Activated CD8-positive, alpha-beta memory T cell treated with anti-CD3 and anti-CD28 coated beads for 1 hour (primary cell): ENCODE results near the gene TLE3.

ENCODE experiments used
- DNase-seq, 2 donors: peaks; one replicate each; pipeline ENCODE4 v3.0.0-alpha.2; 2020; ENCODE audit warnings: low read depth in 1 of 2; ENCODE audit errors: extremely low read depth in 1 of 2

The TLE3 gene

DNA sequence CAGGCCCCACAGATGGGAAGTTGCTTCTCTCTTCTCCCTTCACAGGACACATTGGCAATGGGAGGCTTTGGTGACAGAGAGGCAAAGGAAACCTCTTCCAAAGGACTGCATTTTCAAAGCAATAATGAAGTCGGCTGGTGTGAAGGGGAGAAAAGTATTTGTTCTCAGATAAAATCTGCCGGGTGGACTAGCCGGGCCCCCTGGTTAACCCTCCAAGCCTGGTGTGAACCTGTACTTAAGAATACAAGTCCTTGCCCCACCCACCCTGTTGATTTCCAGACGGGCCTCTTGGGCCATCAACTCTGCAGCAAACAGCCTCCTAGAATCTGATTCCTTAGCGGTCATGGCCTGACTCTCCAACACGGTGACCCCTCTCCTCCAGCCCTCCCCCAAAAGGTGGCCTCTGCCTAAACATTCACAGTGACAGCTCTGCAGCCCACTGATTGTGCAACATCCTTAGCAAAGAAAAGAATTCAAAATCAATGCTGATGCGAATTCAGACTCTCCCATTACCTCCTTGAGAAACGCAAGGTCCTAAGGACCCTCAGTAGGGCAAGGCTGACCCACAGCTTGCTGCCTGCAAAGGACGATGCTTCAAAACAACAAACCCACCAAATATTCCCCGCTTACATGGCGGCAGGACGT is 9.9 kb downstream of the TLE3 start:
- DNase-seq = no peak

DNA sequence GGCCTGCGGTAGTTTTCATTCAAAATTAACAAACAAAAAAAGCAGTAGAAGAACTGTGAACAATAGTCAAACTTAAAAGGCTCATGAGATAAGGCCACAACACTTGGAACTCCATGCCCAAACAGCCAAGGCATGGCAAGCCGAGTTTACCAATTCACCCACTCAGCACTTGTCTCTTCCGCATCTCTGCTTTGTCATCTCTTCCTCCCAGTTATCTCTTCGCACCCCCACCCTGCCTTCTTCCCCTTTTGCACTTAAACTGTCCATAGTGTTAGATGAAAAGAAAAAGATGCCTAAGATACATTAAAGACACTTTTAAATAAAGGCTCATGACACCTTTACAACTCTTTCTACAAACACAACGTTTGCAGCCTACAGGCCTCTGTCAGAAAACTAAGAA is 11.1 kb downstream of the TLE3 start:
- no peak for DNase-seq

DNA sequence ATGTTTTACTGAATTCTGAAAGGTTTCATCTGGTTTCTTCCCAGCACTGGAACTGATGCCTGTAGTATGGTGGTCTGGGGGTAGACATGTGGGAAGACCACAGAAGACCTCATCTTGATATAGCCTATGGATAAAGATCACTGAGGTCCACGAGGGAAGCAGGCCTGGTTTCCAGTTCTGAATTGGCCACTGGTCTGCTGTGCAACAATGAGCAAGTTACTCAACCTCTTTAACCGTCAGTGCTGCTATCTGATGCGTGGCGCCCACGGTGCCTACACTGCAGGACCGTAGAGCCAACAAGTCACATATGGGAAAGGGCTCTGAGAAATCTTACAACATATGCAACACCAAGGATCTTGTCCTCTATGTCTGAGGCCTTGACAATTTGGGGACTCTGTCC is 13.3 kb downstream of the TLE3 start:
- DNase-seq = no peak

DNA sequence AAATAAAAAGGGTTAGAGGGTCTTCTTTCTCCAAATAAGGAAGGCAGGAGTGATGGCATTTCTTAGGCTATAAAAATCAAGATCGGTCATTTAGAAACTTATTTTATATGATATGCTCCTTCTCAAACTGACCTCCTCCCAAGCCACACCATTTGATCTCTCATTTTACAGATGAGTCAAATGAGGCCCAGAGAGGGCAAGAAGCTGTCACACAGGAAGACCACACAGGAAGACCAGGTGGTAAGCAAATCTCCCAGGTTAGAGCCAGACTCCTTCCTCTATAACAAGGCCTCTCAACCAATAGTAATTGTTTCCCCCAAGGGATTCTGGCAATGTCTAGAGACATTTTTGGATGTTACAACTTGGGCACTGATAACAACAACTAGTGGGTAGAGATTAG is 13.8 kb downstream of the TLE3 start:
- DNase-seq = no peak

DNA sequence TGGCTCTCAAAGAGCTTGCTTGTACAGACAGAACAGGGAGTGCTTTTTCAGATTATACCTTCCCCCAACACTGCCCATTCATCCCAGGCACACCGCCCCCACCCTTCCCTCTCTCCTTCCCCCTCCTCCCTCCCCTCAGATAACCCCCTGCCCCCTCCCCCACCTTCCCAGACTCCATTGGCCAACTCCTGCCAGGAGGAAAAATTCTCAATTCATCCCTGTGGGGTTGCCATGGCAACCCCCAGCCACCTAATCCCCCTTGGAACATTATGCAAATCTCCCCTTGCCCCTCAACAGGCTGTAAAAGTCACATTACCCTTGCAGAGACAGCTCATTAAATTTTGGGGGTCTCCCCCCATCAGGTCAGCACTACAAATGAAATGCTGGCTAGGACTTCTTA is 14.3 kb downstream of the TLE3 start:
- DNase-seq = no peak

DNA sequence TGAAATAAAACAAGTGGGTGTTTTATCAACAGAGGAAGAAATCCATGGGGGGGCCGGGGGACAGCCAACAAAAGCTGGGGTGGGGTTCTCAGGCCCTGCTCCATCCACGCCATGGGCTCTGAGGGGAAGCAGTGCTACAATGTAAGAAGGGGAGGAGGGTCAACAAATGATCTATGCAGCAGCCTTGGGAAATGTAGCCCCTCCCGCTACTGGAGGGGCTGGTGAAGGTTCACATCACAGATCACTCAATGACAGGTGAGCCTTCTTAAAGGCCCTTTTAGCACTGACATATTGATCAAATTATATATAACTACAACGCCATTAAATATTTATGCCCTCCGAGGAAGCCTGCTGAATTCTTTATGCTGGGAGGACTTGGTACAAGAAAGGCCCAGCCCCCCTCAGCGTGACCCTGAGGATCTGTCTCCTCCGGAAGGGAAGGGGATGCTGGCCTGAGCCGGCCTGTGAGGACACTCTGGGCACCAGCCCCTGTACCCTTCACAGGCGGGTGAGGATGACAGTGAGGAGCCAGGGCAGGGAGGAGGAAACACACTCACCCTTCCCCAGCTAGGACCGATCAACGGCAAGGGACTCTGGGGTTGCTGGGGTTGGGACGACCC is 15.3 kb downstream of the TLE3 start:
- DNase-seq = no peak

DNA sequence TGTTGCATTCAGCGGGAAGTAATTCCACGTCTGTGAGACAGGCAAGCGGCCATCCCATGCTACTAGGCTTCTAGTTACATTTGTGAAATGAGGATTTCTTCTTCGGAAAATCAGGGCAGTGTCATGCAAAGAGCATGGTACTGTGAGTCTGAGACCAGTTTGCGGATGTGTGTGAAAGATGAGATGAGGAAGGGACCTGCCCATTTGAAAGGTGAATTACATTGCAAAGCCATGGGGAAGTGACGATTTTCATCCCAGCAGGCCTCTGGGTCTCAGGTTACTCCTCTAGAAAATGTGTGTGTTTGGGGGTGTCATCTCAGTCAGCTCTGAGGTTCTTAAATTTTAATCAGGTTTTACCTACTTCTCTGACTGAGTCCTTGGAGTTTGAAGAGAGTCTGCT is 16.1 kb downstream of the TLE3 start:
- no peak for DNase-seq

DNA sequence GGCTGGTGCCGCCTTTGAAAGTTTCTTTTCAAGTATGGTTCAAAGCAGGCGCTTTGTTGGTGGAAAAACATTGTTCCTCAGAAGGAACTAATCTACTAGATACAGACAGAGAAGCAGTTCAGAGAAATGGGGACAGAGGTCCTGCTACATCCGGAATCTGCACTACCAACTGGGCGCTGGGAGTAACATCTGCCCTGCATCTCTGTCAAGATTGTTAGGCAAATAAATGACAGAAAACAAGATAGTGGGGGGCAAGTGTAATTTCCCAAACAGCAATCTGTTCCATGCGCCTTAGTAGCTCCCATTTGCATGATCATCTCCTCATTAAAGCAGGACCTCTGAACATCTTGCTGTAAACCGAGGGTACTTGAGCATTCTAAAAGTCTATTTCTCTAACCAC is 17.4 kb downstream of the TLE3 start:
- no peak for DNase-seq

DNA sequence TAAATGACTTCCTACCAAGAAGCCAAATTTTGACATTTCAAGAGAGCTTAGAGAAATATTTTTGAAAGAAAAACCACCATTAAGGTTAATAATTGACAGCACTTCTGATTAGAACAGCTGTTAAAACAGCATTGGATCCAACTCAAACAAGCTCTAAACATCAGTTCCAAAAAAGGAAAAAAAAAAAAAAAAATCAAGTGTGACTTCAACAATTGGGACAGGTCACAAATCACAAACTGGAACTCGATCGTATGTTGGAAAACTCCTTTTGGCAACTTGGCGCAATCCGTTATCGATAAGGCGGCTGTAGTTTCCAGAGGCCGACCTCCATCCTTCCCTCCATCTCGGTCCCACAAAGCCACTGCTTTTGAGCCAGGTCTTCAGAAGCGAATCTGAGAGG is 17.8 kb downstream of the TLE3 start:
- DNase-seq = no peak

DNA sequence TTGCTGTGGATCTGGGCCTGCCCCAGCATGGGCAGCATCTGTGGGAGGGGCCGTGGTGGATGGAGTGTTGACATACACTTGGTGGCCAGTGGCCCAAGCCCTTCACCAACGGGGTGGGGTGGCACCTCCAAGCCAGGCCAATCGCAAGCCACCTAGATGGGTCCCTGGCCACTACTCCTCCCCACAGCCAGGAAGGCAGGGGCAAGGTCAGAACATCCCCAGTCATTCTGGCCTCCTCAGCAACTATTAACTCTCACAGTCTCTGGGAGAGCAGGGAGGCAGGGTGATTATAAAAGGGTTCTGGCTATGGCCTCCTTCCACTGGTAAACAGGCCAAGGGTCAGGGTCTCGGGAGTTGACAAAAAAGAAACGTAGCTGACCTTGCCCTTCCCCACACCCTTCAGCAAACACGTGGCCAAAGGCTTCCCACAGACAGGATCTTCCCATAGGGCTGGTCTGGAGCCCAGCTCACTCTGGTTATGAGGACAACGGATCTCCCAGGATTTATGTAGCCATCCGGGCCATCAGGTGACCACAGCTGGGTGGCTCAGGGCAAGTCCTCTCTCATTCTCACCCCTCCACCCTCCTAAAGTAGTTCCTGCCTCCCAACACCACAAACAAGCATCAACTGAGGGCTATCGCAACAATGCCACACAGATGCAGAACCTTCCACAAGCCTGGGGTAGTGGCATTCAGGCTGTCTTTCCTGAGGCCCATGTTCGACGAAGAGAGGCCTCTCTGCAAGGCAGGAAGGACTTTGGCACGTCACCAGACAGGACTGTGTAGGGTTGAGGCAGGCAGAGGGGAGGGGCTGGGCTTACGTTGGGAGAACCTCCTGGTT is 18.9 kb downstream of the TLE3 start:
- DNase-seq = no peak

DNA sequence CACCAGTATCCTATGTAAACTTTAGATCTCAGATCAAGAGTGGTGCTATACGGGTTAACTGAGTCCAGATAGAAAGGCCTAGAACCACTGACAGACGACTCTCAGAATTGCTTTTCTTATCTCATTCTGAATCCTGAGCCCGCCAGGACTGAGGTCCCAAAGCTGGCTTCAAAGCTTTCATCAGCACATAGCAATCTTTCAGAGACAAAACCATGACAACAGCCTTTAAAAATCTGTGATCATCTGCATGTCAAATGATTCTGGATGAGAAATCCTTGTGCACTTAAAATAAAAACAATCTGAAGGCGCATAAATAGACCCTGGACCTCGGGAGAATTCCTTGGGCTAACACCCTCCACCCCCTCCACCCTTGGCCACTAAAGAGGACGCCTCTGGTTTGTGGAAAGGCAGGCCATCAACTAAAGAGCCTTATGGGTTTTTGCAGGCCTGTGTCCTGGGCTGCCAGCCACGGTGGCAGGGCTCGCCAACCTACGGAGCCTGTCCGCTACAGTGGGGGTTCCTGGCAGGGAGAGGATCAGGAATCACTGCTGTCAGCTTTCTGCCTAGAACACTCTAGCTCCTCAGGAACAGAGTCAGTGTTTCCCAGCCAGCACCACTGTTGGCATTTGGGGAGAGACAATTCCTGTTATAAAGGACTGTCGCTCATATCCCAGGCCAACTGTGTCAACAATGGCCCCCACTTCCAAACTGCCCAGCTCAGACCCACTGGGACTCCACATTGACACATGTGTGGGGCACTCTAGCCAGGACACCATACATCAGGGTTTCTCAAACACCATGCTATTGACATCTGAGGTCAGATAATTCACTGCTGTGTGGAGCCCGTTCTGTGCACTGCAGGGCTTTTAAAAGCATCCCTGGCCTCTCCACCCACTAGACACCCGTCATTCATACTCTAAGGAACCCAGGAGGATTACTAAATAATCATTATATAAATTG is 20.2 kb downstream of the TLE3 start:
- DNase-seq = no peak

DNA sequence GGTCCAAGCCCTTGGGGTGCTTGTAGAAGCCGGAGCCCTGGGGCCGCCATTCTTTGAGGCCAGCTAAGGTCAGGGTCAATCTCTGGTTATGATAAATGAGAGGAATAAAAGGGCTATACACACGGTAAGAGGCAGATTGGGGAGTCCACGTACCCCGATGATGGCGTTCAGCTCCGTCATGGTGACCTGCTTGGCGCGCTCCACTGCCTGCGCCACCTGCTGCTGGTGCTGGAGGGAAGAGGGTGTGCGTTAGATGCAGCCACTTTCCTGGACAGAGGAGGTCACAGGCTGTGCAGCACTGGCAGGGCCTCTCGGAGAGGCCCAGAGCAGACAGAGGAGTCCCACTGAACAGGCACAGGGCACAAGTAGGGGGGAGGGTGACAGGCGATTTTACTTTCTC is 23.3 kb downstream of the TLE3 start:
- DNase-seq = no peak

DNA sequence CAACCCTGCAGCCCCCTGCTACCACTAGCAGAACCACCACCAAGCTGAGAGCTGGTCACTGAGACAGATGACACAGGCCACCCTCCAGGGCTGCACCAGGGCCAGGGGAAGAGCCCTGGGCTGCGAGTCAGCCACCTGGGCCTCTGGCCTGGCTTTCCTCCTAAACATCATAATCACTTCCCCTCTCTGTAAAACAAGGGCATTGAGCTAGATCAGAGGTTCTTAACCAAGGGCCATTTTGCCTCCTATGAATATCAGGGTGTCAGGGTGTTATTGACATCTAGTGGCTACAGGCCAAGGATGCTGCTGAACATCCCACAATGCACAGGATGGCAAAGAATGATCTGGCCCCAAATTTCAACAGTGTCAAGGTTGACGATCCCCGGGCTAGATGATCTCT is 25.2 kb downstream of the TLE3 start:
- DNase-seq = no peak

DNA sequence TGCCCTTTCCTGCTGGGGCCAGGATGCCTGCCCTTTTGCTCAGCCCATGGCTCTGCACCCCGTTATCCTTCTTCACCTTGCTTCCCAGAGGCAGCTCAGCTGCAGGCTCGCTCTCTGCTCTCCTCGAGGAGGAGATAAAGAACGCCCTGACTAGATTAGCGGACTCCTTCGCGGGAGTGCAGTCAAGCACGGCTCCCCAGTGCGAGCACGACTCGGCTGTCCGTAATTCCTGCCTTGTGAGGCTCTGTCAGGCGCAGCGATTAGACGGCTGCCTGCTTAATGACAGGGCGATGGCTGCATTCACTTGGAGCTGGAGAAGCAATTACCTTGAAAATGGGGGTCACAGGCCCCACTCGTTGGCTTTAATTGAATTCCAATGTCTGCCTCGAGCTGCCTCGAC is 25.9 kb downstream of the TLE3 start:
- no peak for DNase-seq

DNA sequence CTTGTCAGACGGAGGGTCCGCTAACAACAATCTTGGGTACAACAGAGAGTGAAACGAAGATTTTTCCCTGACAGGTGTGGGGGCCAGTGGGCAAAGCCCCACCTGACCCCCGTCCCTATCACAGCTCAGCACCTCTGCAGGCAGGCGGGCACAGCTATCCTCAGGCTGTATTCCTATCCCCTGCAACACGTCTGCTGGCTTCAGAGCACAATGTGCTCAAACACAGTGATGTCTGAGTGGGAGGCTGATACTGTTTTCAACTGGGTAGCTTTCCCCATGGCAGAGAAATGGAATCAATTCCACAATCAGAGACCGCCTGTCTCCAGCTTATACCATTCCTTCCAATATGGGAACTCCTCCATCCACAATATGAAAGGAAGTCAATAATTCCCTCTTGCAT is 28.0 kb downstream of the TLE3 start:
- DNase-seq = no peak

DNA sequence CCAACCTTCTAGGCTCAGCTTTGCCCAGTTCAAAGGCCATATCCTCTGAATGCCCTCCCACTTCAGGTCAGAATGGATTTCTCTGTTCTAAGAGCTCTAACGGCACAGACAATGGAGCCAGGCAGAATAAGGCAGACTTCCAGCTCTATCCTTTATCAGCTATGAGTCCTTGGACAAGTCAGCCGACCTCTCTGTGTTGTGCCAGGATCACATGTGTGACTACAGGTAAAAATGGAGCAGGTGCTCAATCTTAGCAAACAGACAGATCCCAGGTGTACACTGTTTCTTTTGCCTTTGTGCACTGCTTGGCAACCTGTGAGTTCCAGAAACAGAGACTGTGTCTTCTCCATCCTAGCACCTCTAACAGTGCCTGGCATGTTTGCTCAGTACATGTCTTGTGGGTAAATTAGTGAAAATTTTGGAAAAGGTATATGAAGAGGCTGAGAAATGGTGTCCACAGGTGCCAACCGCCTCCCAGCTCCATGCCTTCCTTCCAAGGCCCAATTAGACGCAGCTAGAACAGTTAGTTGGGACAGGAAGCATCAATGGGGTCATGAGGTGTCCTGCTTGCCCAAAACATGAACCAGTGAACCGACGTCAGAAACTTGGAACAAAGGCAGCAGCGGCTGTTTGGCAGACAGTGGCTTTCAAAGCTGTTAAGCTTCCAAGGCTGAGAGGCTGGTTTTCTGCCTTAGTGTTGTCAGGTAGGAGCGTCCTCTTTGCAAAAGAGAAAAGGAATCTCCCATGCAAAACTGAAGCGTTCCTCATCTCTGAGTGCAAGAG is 28.7 kb downstream of the TLE3 start:
- DNase-seq = no peak

DNA sequence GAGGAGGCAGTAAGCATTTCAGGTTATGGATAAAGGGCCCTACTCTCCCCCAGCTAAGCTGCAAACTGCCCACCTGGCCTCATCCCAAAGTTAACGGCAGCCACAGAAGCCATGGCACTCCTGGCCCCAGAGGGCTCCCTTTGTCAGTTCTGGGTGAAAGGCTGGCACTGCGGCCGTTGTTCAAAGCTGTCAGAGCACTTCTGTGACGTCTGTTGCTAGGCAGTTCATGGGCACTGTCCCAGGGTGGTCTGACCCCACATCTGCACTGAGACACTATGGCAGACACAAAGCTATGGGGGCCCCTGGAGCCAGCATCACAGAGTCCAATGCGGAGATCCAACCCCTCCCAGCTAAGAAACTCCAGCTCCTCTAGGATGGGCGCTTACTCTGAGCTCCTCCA is 30.0 kb downstream of the TLE3 start:
- DNase-seq = no peak

DNA sequence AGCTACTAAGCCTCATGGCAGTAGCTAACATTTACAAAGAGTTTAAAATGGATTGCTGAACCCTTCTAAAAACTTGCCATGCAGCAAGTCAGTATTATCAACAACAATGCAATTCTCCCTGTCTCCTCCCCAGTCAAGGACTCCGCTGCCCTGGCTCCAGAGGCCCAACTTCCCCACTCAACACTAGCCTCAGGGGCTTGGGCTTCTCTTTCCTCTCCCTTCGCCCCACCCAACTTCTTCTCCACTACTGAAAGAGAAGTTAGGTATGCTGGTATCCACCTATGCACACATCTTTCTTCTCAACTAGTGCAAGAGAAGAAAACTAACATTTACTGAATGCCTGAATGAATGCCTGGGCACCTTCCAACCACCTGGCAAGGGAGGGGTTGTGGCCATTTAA is 30.7 kb downstream of the TLE3 start:
- DNase-seq = no peak

DNA sequence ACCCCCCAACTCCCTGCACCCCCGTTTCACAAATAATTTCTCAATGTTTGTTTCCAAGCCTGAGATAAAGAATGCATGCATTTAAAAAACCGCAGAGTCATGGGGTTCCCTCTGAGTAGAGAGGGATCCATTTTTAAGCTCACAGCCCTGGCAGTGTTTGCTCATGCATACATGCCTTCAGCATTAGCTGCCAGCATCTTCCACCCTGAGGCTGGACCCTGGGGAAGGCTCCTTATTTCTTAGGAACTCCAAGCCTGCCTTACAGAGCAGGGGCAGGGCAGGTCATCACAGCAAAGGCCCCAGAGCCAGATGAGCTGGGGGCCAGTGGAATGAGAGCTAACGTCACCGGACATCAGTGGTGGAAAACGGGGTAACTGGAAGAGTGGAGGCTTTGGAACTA is 31.3 kb downstream of the TLE3 start:
- no peak for DNase-seq

DNA sequence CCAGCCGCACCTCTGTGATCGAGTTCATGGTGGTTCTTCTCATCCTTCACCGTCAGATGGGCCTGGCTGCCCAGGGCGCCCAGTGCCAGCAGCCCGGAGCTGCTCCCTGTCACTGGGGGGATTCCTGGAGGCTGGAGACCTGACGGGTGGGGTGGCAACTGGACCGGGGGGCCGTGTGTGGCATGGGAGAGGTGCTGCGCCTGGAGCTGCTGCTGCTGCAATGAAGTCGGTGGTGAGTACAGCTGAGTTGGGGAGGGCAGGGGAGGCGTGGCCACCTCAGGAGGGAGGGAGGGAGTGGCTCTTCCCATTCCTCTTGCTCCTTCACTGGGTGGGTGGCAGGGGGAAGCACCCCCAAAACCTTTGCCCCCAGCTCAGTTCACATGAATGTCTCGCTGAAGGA is 31.7 kb downstream of the TLE3 start:
- DNase-seq = no peak
